Activated CD4-positive, alpha-beta T cell treated with anti-CD3 and anti-CD28 coated beads, Interleukin-10, Interleukin-2, amounts not matched to agents 100 ng/mL and 50 ng/mL, durations not matched to agents 16 hours and 8 hours (primary cell): ENCODE data around the gene ZC3H12D.

Source experiments
- DNase-seq: peaks from one replicate; pipeline ENCODE4 v3.0.0-alpha.2; 2020

ZC3H12D gene

GRCh38 chr6:149400050-149400449 is 84.8 kb downstream of the ZC3H12D start, which contains the start of gene SUMO4:
Gene SUMO4 (plus strand): TSS chr6:149400262. CDS start chr6:149400392, 130 bp downstream.
- no peak for DNase-seq

GRCh38 chr6:149397384-149397783 is 87.4 kb downstream of the ZC3H12D start:
- no peak for DNase-seq
